Trophoblast cell (in vitro differentiated cells and primary cell): Measurements from ENCODE around the gene TYMS.

Experiments used
- DNase-seq, 2 donors: peaks; one replicate each; pipeline ENCODE4 v3.0.0-alpha.2; 2016
- H2AFZ ChIP-seq: 2 replicates; pipeline ENCODE4 v1.6.1; 2013; ENCODE audit warnings: low read length, moderate library complexity, mild to moderate bottlenecking; ENCODE audit not compliant: insufficient read depth, poor library complexity
- H2AK5ac ChIP-seq: 2 replicates; pipeline ENCODE4 v1.6.1; 2013; ENCODE audit warnings: mild to moderate bottlenecking, low read length
- H2BK120ac ChIP-seq: 2 replicates; pipeline ENCODE4 v1.6.1; 2013; ENCODE audit warnings: low read length, mild to moderate bottlenecking, moderate library complexity; ENCODE audit not compliant: insufficient read depth, poor library complexity
- H2BK12ac ChIP-seq: 2 replicates; pipeline ENCODE4 v1.6.1; 2013; ENCODE audit warnings: mild to moderate bottlenecking, low read length, moderate library complexity
- H2BK5ac ChIP-seq: 2 replicates; pipeline ENCODE4 v1.6.1; 2013; ENCODE audit warnings: low read length, low read depth, moderate library complexity, mild to moderate bottlenecking; ENCODE audit not compliant: poor library complexity
- H3K14ac ChIP-seq: 2 replicates; pipeline ENCODE4 v1.6.1; 2013; ENCODE audit warnings: mild to moderate bottlenecking, low read length
- H3K18ac ChIP-seq: 2 replicates; pipeline ENCODE4 v1.6.1; 2013; ENCODE audit warnings: mild to moderate bottlenecking, low read length
- H3K23ac ChIP-seq: 2 replicates; pipeline ENCODE4 v1.6.1; 2013; ENCODE audit warnings: low read length
- H3K27ac ChIP-seq: 2 replicates; pipeline ENCODE4 v1.5.1; 2013; ENCODE audit warnings: low read depth, mild to moderate bottlenecking, inconsistent platforms, low read length, moderate library complexity
- H3K27me3 ChIP-seq: 2 replicates; pipeline ENCODE4 v1.6.1; 2013; ENCODE audit warnings: inconsistent platforms, mild to moderate bottlenecking, low read length, moderate library complexity; ENCODE audit not compliant: insufficient read depth
- H3K36me3 ChIP-seq, 2 experiments: 1 replicate in 1 of 2; 2 replicates in 1 of 2; pipeline ENCODE4 v1.6.1; 2013; ENCODE audit warnings: low read length in 2 of 2, mild to moderate bottlenecking in 2 of 2, moderate library complexity in 1 of 2; ENCODE audit not compliant: insufficient read depth in 2 of 2, control insufficient read depth in 1 of 2
- H3K4ac ChIP-seq: 2 replicates; pipeline ENCODE4 v1.6.1; 2013; ENCODE audit warnings: low read depth, mild to moderate bottlenecking, low read length, moderate library complexity
- H3K4me1 ChIP-seq, 2 experiments: 1 replicate in 1 of 2; 2 replicates in 1 of 2; pipeline ENCODE4 v1.6.1; 2013; ENCODE audit warnings: low read length in 2 of 2, mild to moderate bottlenecking in 2 of 2, moderate library complexity in 1 of 2; ENCODE audit not compliant: insufficient read depth in 2 of 2, control insufficient read depth in 1 of 2
- H3K4me2 ChIP-seq: 2 replicates; pipeline ENCODE4 v1.6.1; 2013; ENCODE audit warnings: inconsistent platforms, mild to moderate bottlenecking, low read length, moderate library complexity
- H3K4me3 ChIP-seq: 2 replicates; pipeline ENCODE4 v1.5.1; 2013; ENCODE audit warnings: mild to moderate bottlenecking, low read depth, low read length, inconsistent platforms
- H3K79me1 ChIP-seq: one replicate; pipeline ENCODE4 v1.6.1; 2013; ENCODE audit warnings: low read length
- H3K79me2 ChIP-seq: 2 replicates; pipeline ENCODE4 v1.6.1; 2013; ENCODE audit warnings: low read length, mild to moderate bottlenecking; ENCODE audit not compliant: control insufficient read depth, insufficient read depth, poor library complexity
- H3K9ac ChIP-seq: 2 replicates; pipeline ENCODE4 v1.6.1; 2013; ENCODE audit warnings: mild to moderate bottlenecking, low read length
- H3K9me3 ChIP-seq: 2 replicates; pipeline ENCODE4 v1.6.1; 2013; ENCODE audit warnings: low read depth, mild to moderate bottlenecking, control low read depth, inconsistent platforms, low read length; ENCODE audit not compliant: insufficient read depth
- H4K12ac ChIP-seq: 2 replicates; pipeline ENCODE4 v1.6.1; 2013; ENCODE audit warnings: low read depth, mild to moderate bottlenecking, low read length, moderate library complexity
- H4K8ac ChIP-seq: 2 replicates; pipeline ENCODE4 v1.6.1; 2013; ENCODE audit warnings: low read depth, mild to moderate bottlenecking, low read length, moderate library complexity
- H4K91ac ChIP-seq: one replicate; pipeline ENCODE4 v1.6.1; 2013; ENCODE audit warnings: low read depth, mild to moderate bottlenecking, low read length, moderate library complexity
- WGBS: extraction: QIAGEN DNeasy Blood & Tissue Kit; methylation state at CpG from one replicate; pipeline ENCODE4 v1.1.7; 2013; ENCODE audit warnings: missing lambda C conversion rate; ENCODE audit not compliant: insufficient read length, insufficient coverage; ENCODE audit errors: extremely low coverage; 5-methylcytosine and 5-hydroxymethylcytosine counted together

The TYMS gene

GRCh38 chr18:653512-653911, 3.9 kb upstream of the TYMS start:
- no CpG with 5 or more reads among the region's 2 CpGs for WGBS

GRCh38 chr18:654601-655000, 2.9 kb upstream of the TYMS start:
- H3K4me1 ChIP-seq, result peaks cover 4 to 5% of the 10 kb centered on the region in 2 experiments
- H4K12ac ChIP-seq, result no peak overlapping the region
- no peak overlapping the region for H3K4ac ChIP-seq
- no peak overlapping the region for H3K14ac ChIP-seq
- H4K91ac ChIP-seq, result no peak overlapping the region
- H2AK5ac ChIP-seq, result no peak overlapping the region
- DNase-seq, result no peak
- no peaks in the 10 kb centered on the region for H3K36me3 ChIP-seq
- H2BK120ac ChIP-seq, result no peak overlapping the region
- peaks cover 16% of the 10 kb centered on the region for H3K79me1 ChIP-seq
- no peaks in the 10 kb centered on the region for H3K27me3 ChIP-seq
- H2BK5ac ChIP-seq, result no peak overlapping the region
- H3K9me3 ChIP-seq, result no peaks in the 10 kb centered on the region
- no peak overlapping the region for H3K18ac ChIP-seq
- H3K27ac ChIP-seq, result no peak overlapping the region
- no peak overlapping the region for H4K8ac ChIP-seq
- WGBS, result no CpG with 5 or more reads among the region's 4 CpGs
- H3K4me3 ChIP-seq, result no peak overlapping the region
- H2BK12ac ChIP-seq, result no peak overlapping the region
- H3K23ac ChIP-seq, result no peak overlapping the region
- no peak overlapping the region for H3K9ac ChIP-seq
- H2AFZ ChIP-seq, result no peak overlapping the region
- no peak overlapping the region for H3K4me2 ChIP-seq
- peaks cover 15% of the 10 kb centered on the region for H3K79me2 ChIP-seq

More at GRCh38 chr18:653512-653911, 3.9 kb upstream of the TYMS start:
- Histone ChIP-seq H4K91ac (no peak overlapping the region), H4K12ac (no peak overlapping the region), H4K8ac (no peak overlapping the region), H3K14ac (no peak overlapping the region), H3K4me3 (no peak overlapping the region), H3K4me1 (peaks cover 1 to 2% of the 10 kb centered on the region in 2 experiments), H3K23ac (no peak overlapping the region), H3K27me3 (no peaks in the 10 kb centered on the region), H2BK12ac (no peak overlapping the region), H2BK120ac (no peak overlapping the region), H3K79me2 (peaks cover 12% of the 10 kb centered on the region), H3K79me1 (peaks cover 13% of the 10 kb centered on the region), H3K4me2 (no peak overlapping the region), H3K9me3 (no peaks in the 10 kb centered on the region), H3K27ac (no peak overlapping the region), H3K18ac (no peak overlapping the region), H2AFZ (no peak overlapping the region), H2AK5ac (no peak overlapping the region), H2BK5ac (no peak overlapping the region), H3K9ac (no peak overlapping the region), H3K36me3 (no peaks in the 10 kb centered on the region), H3K4ac (no peak overlapping the region)
- DNase-seq, result no peak

- no peak overlapping the region for H4K8ac ChIP-seq
- H3K4me1 ChIP-seq, result peaks cover 4 to 5% of the 10 kb centered on the region in 2 experiments
- no peak overlapping the region for H3K14ac ChIP-seq
- no peak overlapping the region for H4K12ac ChIP-seq
- no peak overlapping the region for H3K18ac ChIP-seq
- WGBS, result no CpG with 5 or more reads among the region's 6 CpGs
- no peak overlapping the region for H2BK120ac ChIP-seq
- H3K23ac ChIP-seq, result no peak overlapping the region
- no peak overlapping the region for H2BK5ac ChIP-seq
- no peak overlapping the region for H3K4me3 ChIP-seq
- no peak overlapping the region for H2BK12ac ChIP-seq
- no peak overlapping the region for H3K27ac ChIP-seq
- H3K4me2 ChIP-seq, result no peak overlapping the region
- H2AFZ ChIP-seq, result no peak overlapping the region
- H3K4ac ChIP-seq, result no peak overlapping the region
- H3K9me3 ChIP-seq, result no peaks in the 10 kb centered on the region
- DNase-seq, result no peak
- no peak overlapping the region for H2AK5ac ChIP-seq
- H3K79me2 ChIP-seq, result peaks cover 15% of the 10 kb centered on the region
- H3K27me3 ChIP-seq, result no peaks in the 10 kb centered on the region
- H3K9ac ChIP-seq, result no peak overlapping the region
- H4K91ac ChIP-seq, result no peak overlapping the region
- H3K36me3 ChIP-seq, result peaks cover 7 to 8% of the 10 kb centered on the region in 2 experiments
- peaks cover 16% of the 10 kb centered on the region for H3K79me1 ChIP-seq
Observed at GRCh38 chr18:655445-655844, 2.0 kb upstream of the TYMS start.

- Histone ChIP-seq H3K27ac (peak overlapping the region; percentile 91), H3K79me1 (peaks cover 16% of the 10 kb centered on the region), H3K9me3 (no peaks in the 10 kb centered on the region), H2BK120ac (peak overlapping the region; percentile 57), H2BK5ac (peak overlapping the region; percentile 93), H4K8ac (peak overlapping the region; percentile 90), H4K12ac (peak overlapping the region; percentile 76), H3K14ac (peak overlapping the region; percentile 81), H3K4me1 (peaks cover 4 to 5% of the 10 kb centered on the region in 2 experiments), H2AK5ac (peak overlapping the region; percentile 15), H3K9ac (peak overlapping the region; percentile 87), H3K27me3 (no peaks in the 10 kb centered on the region), H4K91ac (peak overlapping the region; percentile 94), H3K18ac (peak overlapping the region; percentile 80), H3K79me2 (peaks cover 15% of the 10 kb centered on the region), H2AFZ (peak overlapping the region; percentile 93), H3K4me2 (peak overlapping the region; percentile 93), H3K36me3 (peaks cover 16 to 17% of the 10 kb centered on the region in 2 experiments), H3K23ac (peak overlapping the region; percentile 52), H2BK12ac (peak overlapping the region; percentile 1), H3K4me3 (peak overlapping the region; percentile 97), H3K4ac (peak overlapping the region; percentile 61)
- WGBS, result no CpG with 5 or more reads among the region's 72 CpGs
- peak; percentile 76 to 90 for DNase-seq
Observed at GRCh38 chr18:658001-658946, 821 bp downstream of the TYMS start.
